Measurements from ENCODE around the gene BFSP1. TPM values are rescaled to one million over a fixed set of nuclear protein-coding genes. Genes with fewer than 3 reads are reported as not detected.

The BFSP1 gene
- total and polyA plus RNA-seq, 2 donors (not counting 3 experiments of a cell fraction or from before 2014, with no cell fraction given), result 3.1 to 5.2 TPM

DNA sequence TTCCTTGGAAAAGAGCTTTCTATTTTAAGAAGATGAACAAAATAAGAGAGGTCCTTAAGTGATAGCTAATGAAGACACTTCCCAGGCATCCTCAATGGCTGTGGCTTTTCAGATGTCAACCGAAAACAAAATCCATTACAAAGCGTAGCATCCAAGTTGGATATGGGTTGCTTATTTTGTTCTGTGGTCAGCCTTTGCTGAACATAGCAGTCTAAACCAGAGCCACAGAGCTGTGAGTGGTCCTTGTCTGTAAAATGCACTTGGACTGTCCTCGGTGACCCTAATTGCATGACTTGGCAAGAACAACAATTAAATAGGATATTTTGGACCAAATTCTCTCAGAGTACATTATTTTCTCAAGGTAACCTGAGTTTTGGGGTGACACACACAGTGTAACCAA, 10.4 kb upstream of the BFSP1 start:
- BruUV-seq (replicated peaks), result no TSS peak
- POLR2A ChIA-PET, result no interaction called here
- no peaks in the 10 kb centered on the region for H3K79me2 ChIP-seq (ENCODE audit: control insufficient read depth, insufficient read depth, low read length)
- H3K4me1 ChIP-seq (ENCODE audit: control insufficient read depth, extremely low read depth, insufficient read depth, low read length), result no peaks in the 10 kb centered on the region
- H3K9me1 ChIP-seq (replicated peaks; ENCODE audit: control insufficient read depth, extremely low read depth, insufficient read depth, low read length), result no peaks in the 10 kb centered on the region
- no peak overlapping the region for H3K27ac ChIP-seq (ENCODE audit: insufficient read depth, low read depth, low read length)
- no peaks in the 10 kb centered on the region for H3K27me3 ChIP-seq (ENCODE audit: control insufficient read depth in 2 of 2, insufficient read depth in 2 of 2, low read length in 2 of 2)
- intact Hi-C loops (cut with micrococcal nuclease), result no loop called here
- no peak overlapping the region for H3K9ac ChIP-seq (replicated peaks; ENCODE audit: extremely low read depth, insufficient read depth, low read length)
- H3K4me3 ChIP-seq (replicated peaks in 1 of 3; ENCODE audit: insufficient read depth in 1 of 3, low read depth in 1 of 3, low read length in 3 of 3), result no peak overlapping the region
- no peak overlapping the region for H2AFZ ChIP-seq (ENCODE audit: low read depth, low read length)
- FAIRE-seq, result no peak
- no peak for TF ChIP-seq FOS (IDR thresholded peaks at IDR 0.05; ENCODE audit: borderline replicate concordance, insufficient read depth, low read length)
- TF ChIP-seq POLR2AphosphoS5 (IDR thresholded peaks at IDR 0.05; ENCODE audit: insufficient read depth, low read depth, low read length), result no peak
- TF ChIP-seq MYC (IDR thresholded peaks at IDR 0.05; ENCODE audit: low read depth, low read length), result no peak
- no peak for TF ChIP-seq POLR2A (IDR thresholded peaks at IDR 0.05; ENCODE audit: low read depth, low read length)
- TF ChIP-seq, protein P1, sequence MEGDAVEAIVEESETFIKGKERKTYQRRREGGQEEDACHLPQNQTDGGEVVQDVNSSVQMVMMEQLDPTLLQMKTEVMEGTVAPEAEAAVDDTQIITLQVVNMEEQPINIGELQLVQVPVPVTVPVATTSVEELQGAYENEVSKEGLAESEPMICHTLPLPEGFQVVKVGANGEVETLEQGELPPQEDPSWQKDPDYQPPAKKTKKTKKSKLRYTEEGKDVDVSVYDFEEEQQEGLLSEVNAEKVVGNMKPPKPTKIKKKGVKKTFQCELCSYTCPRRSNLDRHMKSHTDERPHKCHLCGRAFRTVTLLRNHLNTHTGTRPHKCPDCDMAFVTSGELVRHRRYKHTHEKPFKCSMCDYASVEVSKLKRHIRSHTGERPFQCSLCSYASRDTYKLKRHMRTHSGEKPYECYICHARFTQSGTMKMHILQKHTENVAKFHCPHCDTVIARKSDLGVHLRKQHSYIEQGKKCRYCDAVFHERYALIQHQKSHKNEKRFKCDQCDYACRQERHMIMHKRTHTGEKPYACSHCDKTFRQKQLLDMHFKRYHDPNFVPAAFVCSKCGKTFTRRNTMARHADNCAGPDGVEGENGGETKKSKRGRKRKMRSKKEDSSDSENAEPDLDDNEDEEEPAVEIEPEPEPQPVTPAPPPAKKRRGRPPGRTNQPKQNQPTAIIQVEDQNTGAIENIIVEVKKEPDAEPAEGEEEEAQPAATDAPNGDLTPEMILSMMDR (IDR thresholded peaks at IDR 0.05; ENCODE audit: extremely low read depth in 1 of 2, insufficient read depth in 1 of 2, low read depth in 1 of 2, low read length in 2 of 2), result no peak
- TF ChIP-seq GATA2 (IDR thresholded peaks at IDR 0.05; ENCODE audit: insufficient read depth, insufficient read length, low read depth, low read length), result no peak
- TF ChIP-seq EZH2 (IDR thresholded peaks at IDR 0.05; ENCODE audit: borderline replicate concordance, low read depth, low read length, severe bottlenecking), result no peak
- H3K9me3 ChIP-seq (replicated peaks; ENCODE audit: control insufficient read depth, insufficient read depth, low read length), result no peaks in the 10 kb centered on the region
- dilution Hi-C loops (cut with MboI; ENCODE audit: extremely low pct_ligation_motif_present, low sequenced_read_pairs), result loop anchor here (5.0 kb wide), 1 partner anchor 51 kb away; no protein-coding TSS in a partner anchor
- no peak overlapping the region for H3K4me2 ChIP-seq (ENCODE audit: insufficient read depth, low read length)
- CTCF ChIA-PET, result interaction anchor here (1.1 to 5.3 kb wide), 2 partner anchors 15 to 77 kb away, joined by 3 to 30 read pairs; no protein-coding TSS in a partner anchor
- DNase-seq (ENCODE audit: low read depth, low spot score), result no peak
- no peaks in the 10 kb centered on the region for H3K36me3 ChIP-seq (ENCODE audit: control insufficient read depth in 2 of 2, extremely low read depth in 1 of 2, insufficient read depth in 2 of 2, low read length in 2 of 2)
- no peaks in the 10 kb centered on the region for H4K20me1 ChIP-seq (replicated peaks; ENCODE audit: control insufficient read depth, extremely low read depth, insufficient read depth, low read length)

All from endothelial cell of umbilical vein (primary cell).